Measurements from ENCODE around the gene CRYZL1.
"Not testable (repeated sequence)": the region's sequence is repeated elsewhere in the genome, so short reads cannot be mapped to it uniquely, and the experiment has no call there.

CRYZL1 gene

GRCh38 chr21:33660406-33660805 is 18.9 kb upstream of the CRYZL1 start:
- DNase-seq = no peak

- no peak for DNase-seq
These were observed 18.0 kb upstream of the CRYZL1 start for GRCh38 chr21:33659568-33659949.

- DNase-seq = no peak
These were observed 17.5 kb upstream of the CRYZL1 start for GRCh38 chr21:33658919-33659567.

GRCh38 chr21:33657124-33657820 is 15.7 kb upstream of the CRYZL1 start:
- DNase-seq = no peak

- DNase-seq = no peak
These were observed 14.2 kb upstream of the CRYZL1 start for GRCh38 chr21:33655588-33656221.

- DNase-seq = no peak
These were observed 12.9 kb upstream of the CRYZL1 start for GRCh38 chr21:33654412-33654811.

- no peak for DNase-seq
These were observed 10.6 kb upstream of the CRYZL1 start for GRCh38 chr21:33651965-33652680.

- DNase-seq = no peak
These were observed 9.5 kb upstream of the CRYZL1 start for GRCh38 chr21:33650929-33651509.

- DNase-seq = no peak
These were observed 8.7 kb upstream of the CRYZL1 start for GRCh38 chr21:33650230-33650629.

GRCh38 chr21:33648555-33648954 is 7.0 kb upstream of the CRYZL1 start:
- DNase-seq = no peak

- no peak for DNase-seq
These were observed 6.0 kb upstream of the CRYZL1 start for GRCh38 chr21:33647587-33647986.

- DNase-seq = no peak
These were observed 4.2 kb upstream of the CRYZL1 start for GRCh38 chr21:33645730-33646129.

GRCh38 chr21:33644383-33645074 is 3.0 kb upstream of the CRYZL1 start:
- DNase-seq = no peak

GRCh38 chr21:33643658-33644311 is 2.2 kb upstream of the CRYZL1 start:
- no peak for DNase-seq

- DNase-seq = no peak
These were observed 1.5 kb upstream of the CRYZL1 start for GRCh38 chr21:33642896-33643657.

GRCh38 chr21:33642027-33642895 is 720 bp upstream of the CRYZL1 start, which contains the start of gene ITSN1:
ITSN1 (plus strand) TSS chr21:33642501; CDS start chr21:33718829, 76,328 bp downstream.
- DNase-seq = peak; percentile 99

- DNase-seq = peak; percentile 10
These were observed 717 bp downstream of the CRYZL1 start for GRCh38 chr21:33640697-33641351.

- no peak for DNase-seq
These were observed 7.3 kb downstream of the CRYZL1 start for GRCh38 chr21:33634254-33634653.

- not testable (repeated sequence) for DNase-seq
These were observed 15.4 kb downstream of the CRYZL1 start for GRCh38 chr21:33626151-33626550.

- DNase-seq = no peak
These were observed 19.3 kb downstream of the CRYZL1 start for GRCh38 chr21:33622253-33622652.
